Activated CD4-positive, alpha-beta T cell treated with anti-CD3 and anti-CD28 coated beads, Interleukin-2, amount 10 ng/mL, durations not matched to agents 24 days and 14 days (primary cell): ENCODE measurements around the gene MRPL41. TPM values are rescaled to one million over a fixed set of nuclear protein-coding genes. Genes with fewer than 3 reads are reported as not detected.
A peak's percentile ranks its signal among the peaks of the same experiment; 100 is the strongest.
"Not testable (repeated sequence)": the region's sequence is repeated elsewhere in the genome, so short reads cannot be mapped to it uniquely, and the experiment has no call there.

Experiments used
- DNase-seq: peaks from one replicate; pipeline ENCODE4 v3.0.0; 2022
- H3K27ac Mint-ChIP-seq: one replicate; pipeline ENCODE4 v1.8.0; 2022; ENCODE audit warnings: mild to moderate bottlenecking, mixed read lengths
- H3K27me3 Mint-ChIP-seq: one replicate; pipeline ENCODE4 v1.8.0; 2022; ENCODE audit warnings: mixed read lengths
- H3K36me3 Mint-ChIP-seq: one replicate; pipeline ENCODE4 v1.8.0; 2022; ENCODE audit warnings: low read depth, mild to moderate bottlenecking, mixed read lengths
- H3K4me1 Mint-ChIP-seq: one replicate; pipeline ENCODE4 v1.8.0; 2021; ENCODE audit warnings: mixed read lengths
- H3K4me3 Mint-ChIP-seq: one replicate; pipeline ENCODE4 v1.8.0; 2022; ENCODE audit warnings: mild to moderate bottlenecking, moderate library complexity, mixed read lengths
- H3K9me3 Mint-ChIP-seq: one replicate; pipeline ENCODE4 v1.8.0; 2021; ENCODE audit warnings: mixed read lengths
- intact Hi-C: fragments of 100-400 bp; cut with micrococcal nuclease; formaldehyde crosslinking; loops from one replicate; pipeline ENCODE4 v1.15.1; 2023
- total RNA-seq: library from RNA; stranded (reverse); gene quantifications from 2 replicates; pipeline ENCODE4 v1.2.3, GENCODE V29; 2022

MRPL41 gene
- total RNA-seq, 1 donor from 2014 or later, result 52.8 TPM

DNA sequence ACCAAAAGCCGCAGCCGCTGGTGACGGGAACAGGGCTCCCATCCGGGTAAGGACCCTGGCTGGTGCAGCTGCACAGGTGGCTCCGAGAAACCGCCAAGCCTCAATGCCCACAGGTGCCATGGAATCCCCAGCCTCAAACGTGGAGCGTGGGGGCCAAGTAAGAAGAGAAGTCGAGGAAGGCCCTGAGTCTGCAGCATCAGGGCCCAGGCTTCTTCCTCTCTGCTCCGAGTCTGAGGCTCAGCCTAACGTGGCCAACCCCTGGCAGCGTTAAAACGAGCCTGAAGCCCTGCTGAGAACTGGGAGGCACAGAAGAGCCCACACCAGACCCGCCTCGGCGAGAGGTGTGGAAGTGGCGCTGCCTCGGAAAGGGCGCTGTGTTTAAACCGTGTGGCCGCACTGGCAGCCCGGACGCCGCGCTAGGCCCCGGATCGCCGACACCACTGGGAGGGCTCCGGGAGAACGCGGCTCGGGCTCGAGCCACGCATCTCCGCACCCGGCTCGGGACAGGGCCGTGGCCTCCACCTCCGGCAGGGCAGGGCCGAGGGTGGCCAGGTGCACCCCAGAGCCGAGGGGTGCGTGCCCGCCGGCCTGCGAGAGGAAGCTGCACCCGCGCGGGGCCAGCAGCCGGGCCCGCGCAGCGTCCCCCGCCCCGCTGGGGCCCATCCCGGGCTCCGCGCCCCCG lies 37.9 kb downstream of the MRPL41 start:
- intact Hi-C loops, result loop anchor here (1.0 to 2.0 kb wide), 3 partner anchors 16 to 39 kb away; partner anchors contain the start of genes ARRDC1, MRPL41 and PNPLA7
- Mint-ChIP-seq H3K4me1 (peaks cover 10% of the 10 kb centered on the region), H3K36me3 (peaks cover 19% of the 10 kb centered on the region), H3K9me3 (no peaks in the 10 kb centered on the region), H3K27me3 (no peaks in the 10 kb centered on the region), H3K27ac (peak overlapping the region; percentile 80), H3K4me3 (peak overlapping the region; percentile 87)
- peak; percentile 76 for DNase-seq

DNA sequence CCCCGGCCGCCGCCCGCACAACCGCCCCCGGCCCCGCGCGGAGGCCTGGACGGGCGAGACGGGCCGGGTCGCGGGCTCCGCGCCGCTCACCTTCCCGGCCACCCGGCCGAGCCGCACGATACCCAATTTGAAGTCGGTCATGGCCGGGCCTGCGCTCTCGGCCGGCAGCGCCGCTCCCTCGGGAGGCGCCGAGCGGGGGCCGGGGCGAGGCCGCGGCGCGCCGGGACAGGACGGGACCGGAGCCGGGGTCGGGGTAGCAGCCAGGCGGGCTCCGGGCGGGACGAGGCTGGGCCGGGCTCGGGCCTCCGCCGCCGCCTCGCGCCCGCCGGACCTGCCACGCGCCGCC lies 38.4 kb downstream of the MRPL41 start:
- intact Hi-C loops, result loop anchor here (1.0 to 2.0 kb wide), 3 partner anchors 15 to 39 kb away; partner anchors contain the start of genes ARRDC1, MRPL41 and PNPLA7

DNA sequence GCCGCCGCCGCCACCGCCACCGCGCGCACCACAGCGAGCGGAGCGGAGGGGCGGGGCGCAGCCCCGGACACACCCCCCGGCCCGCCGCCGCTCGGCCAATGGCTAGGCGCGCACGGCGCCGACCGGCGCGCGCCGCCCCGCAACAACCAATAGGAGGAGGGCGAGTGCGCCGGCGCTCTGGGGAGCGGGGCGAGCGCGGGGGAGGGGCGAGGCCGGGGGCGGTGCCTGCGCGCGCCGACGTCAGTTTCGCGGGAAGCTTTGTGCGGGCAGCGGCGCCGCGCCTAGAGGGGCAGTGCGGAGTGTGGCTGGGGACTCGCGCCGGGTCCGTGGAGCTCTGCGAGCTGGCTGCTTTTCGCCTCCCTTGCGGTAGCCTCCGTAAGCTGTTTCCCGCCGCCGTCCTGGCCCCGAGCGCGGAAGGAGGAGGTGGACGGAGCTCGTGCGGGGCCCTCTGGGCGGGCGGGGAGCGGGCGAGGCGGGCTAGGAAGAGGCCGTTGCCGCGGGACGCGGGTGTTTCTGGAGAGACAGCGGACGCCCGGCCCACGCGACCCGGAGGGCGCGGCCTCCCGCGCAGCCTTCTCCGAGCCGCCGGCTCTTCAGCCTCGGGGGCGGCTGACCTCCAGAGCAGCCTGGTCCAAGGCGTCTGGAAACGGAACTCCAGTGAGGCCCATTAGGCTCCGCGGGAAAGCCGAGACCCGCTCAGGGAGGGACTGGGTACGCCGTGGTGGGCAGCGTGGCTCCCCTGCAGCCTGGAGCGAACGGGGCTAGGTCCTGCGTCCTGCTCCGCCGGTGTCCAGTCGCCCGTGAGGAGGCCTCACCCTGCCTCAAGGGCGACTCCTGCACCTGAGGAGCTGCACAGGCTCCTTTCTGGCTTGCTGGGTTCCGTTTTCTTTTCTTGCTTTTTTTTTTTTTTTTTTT lies 39.0 kb downstream of the MRPL41 start, which contains the start of gene ZMYND19:
TSS of gene ZMYND19 (minus strand) at position 44 of the 915 bp plus-strand sequence. CDS start 249 bp downstream, outside the sequence.
- DNase-seq, result peak; percentile 98
- peak within 1 kb of the TSS; percentile 98 for H3K4me3 Mint-ChIP-seq
- intact Hi-C loops, result loop anchor here (1.0 to 2.0 kb wide), 3 partner anchors 15 to 40 kb away; partner anchors contain the start of genes ARRDC1, MRPL41 and PNPLA7
- peaks cover 10% of the 10 kb centered on the region for H3K4me1 Mint-ChIP-seq
- no peaks in the 10 kb centered on the region for H3K9me3 Mint-ChIP-seq
- peak within 1 kb of the TSS; percentile 94 for H3K27ac Mint-ChIP-seq
- H3K27me3 Mint-ChIP-seq, result no peaks in the 10 kb centered on the region
- H3K36me3 Mint-ChIP-seq, result peaks cover 19% of the 10 kb centered on the region

More for the DNA sequence above, 38.4 kb downstream of the MRPL41 start:
- DNase-seq, result no peak
- no peak overlapping the region for H3K27ac Mint-ChIP-seq
- H3K27me3 Mint-ChIP-seq, result no peaks in the 10 kb centered on the region
- H3K4me3 Mint-ChIP-seq, result no peak overlapping the region
- H3K9me3 Mint-ChIP-seq, result no peaks in the 10 kb centered on the region
- peaks cover 10% of the 10 kb centered on the region for H3K4me1 Mint-ChIP-seq
- peaks cover 19% of the 10 kb centered on the region for H3K36me3 Mint-ChIP-seq

DNA sequence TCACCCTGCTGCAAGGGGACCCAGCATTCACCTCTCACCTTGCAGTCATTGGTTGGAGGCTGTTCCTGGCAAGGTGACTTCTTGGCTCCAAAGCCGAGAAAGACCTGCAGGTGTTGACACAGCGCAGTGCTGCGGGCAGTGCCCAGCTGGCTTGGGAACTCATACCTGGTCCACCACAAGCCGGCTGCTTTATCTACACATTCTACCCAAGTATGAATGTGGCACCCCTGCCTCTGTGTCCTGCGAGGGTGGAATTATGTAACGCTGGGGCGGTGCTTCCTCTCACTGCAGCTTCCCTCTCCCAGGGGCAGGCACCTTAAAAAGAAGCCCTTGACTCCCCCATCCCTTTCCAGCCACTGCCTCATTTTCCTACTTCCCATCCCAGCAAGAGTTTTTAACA lies 41.1 kb downstream of the MRPL41 start:
- peaks cover 10% of the 10 kb centered on the region for H3K4me1 Mint-ChIP-seq
- DNase-seq, result no peak
- H3K27ac Mint-ChIP-seq, result no peak overlapping the region
- no peaks in the 10 kb centered on the region for H3K27me3 Mint-ChIP-seq
- intact Hi-C loops, result no loop called here
- H3K9me3 Mint-ChIP-seq, result no peaks in the 10 kb centered on the region
- H3K4me3 Mint-ChIP-seq, result peak overlapping the region; percentile 60
- peaks cover 8% of the 10 kb centered on the region for H3K36me3 Mint-ChIP-seq

DNA sequence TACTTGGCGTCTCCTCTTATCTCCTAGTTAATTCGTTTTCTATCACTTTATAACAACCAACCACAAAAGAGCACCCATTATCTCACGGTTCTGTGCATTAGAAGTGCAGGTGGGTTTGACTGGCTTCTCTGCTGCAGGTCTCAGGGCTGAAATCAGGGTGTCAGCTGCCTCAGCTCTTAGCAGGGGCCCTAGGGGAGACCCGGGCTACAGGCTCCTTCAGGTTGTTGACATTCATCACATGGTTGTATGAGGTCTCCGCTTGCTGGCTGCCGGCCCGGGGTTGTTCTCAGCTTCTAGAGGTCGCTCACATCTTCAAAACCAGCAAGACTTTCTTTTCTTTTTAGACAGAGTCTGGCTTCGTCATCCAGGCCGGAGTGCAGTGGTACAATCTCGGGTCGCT lies 41.5 kb downstream of the MRPL41 start:
- no peaks in the 10 kb centered on the region for H3K9me3 Mint-ChIP-seq
- peaks cover 4% of the 10 kb centered on the region for H3K36me3 Mint-ChIP-seq
- H3K4me3 Mint-ChIP-seq, result peak overlapping the region; percentile 60
- H3K27ac Mint-ChIP-seq, result no peak overlapping the region
- peaks cover 7% of the 10 kb centered on the region for H3K4me1 Mint-ChIP-seq
- no peaks in the 10 kb centered on the region for H3K27me3 Mint-ChIP-seq
- intact Hi-C loops, result no loop called here
- no peak for DNase-seq

DNA sequence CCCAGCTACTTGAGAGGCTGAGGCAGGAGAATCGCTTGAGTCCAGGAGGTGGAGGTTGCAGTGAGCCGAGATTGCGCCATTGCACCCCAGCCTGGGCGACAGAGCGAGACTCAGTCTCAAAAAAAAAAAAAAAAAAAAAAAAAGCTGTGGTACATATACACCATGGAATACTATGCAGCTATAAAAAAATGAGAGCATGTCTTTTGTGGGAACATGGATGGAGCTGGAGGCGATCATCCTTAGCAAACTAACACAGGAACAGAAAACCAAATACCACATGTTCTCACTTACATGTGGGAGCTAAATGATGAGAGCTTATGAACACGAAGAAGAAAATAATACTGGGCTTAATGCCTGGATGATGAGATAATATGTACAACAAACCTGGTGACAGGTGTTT lies 44.9 kb downstream of the MRPL41 start:
- intact Hi-C loops, H3K4me1 Mint-ChIP-seq, H3K9me3 Mint-ChIP-seq, H3K36me3 Mint-ChIP-seq, H3K27me3 Mint-ChIP-seq, H3K27ac Mint-ChIP-seq, DNase-seq, H3K4me3 Mint-ChIP-seq: not testable (repeated sequence)

DNA sequence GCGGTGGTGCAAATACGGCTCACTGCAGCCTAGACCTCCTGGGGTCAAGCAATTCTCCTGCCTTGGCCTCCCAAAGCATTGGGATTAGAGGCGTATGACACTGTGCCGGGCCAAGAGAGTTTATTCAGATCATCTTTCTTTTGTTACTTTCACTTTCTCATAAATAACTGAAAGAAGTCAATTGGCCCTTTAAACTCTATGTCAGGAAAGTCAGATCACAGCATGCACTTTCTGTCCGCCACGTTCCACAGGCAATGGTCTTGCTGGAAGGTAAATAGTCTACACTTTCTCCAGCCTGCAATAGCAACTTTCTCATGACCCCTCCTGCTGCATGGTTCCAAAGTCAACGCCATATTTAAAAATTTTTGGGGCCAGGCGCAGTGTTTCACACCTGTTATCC lies 47.3 kb downstream of the MRPL41 start:
- no peak for DNase-seq
- intact Hi-C loops, result no loop called here
- Mint-ChIP-seq H3K9me3 (no peaks in the 10 kb centered on the region), H3K27ac (no peak overlapping the region), H3K4me1 (peaks cover 13% of the 10 kb centered on the region), H3K4me3 (no peak overlapping the region), H3K36me3 (no peaks in the 10 kb centered on the region), H3K27me3 (no peaks in the 10 kb centered on the region)

Other genes starting within 250 kb of the MRPL41 start
- gene NRARP, start 249.6 kb upstream of the MRPL41 start, total RNA-seq, result 12.9 and 13.4 TPM in 2 replicates
- gene EXD3, start 128.7 kb upstream of the MRPL41 start, total RNA-seq, result 4.4 and 5.2 TPM in 2 replicates
- gene NOXA1, start 128.5 kb upstream of the MRPL41 start, total RNA-seq, result 0.30 and 0.36 TPM in 2 replicates
- not detected in 2 replicates for gene ENTPD8, start 110.5 kb upstream of the MRPL41 start, total RNA-seq
- 68.6 and 69.6 TPM in 2 replicates for gene NSMF, start 92.5 kb upstream of the MRPL41 start, total RNA-seq
- gene PNPLA7, start 1.5 kb upstream of the MRPL41 start, total RNA-seq, result 1.2 and 1.7 TPM in 2 replicates
- 51.7 and 51.9 TPM in 2 replicates for gene DPH7, start 27.0 kb downstream of the MRPL41 start, total RNA-seq
- 86.4 and 92.4 TPM in 2 replicates for gene ZMYND19, start 38.6 kb downstream of the MRPL41 start, total RNA-seq
- gene ARRDC1, start 53.8 kb downstream of the MRPL41 start, total RNA-seq, result 63.7 and 68.4 TPM in 2 replicates
- gene EHMT1, start 67.1 kb downstream of the MRPL41 start, total RNA-seq, result 93.6 and 99.4 TPM in 2 replicates